ENCODE measurements around the gene IRS2. TPM values are rescaled to one million over a fixed set of nuclear protein-coding genes. Genes with fewer than 3 reads are reported as not detected.

IRS2 gene
- total and polyA plus RNA-seq, 2 experiments from 2014 or later, result 3.4 to 7.7 TPM

GRCh38 chr13:109743706-109744453 lies 42.5 kb downstream of the IRS2 start:
- Histone ChIP-seq H3F3A (ENCODE audit: insufficient read depth) (peaks cover 10% of the 10 kb centered on the region; the same call in 1 of the 2 replicates), H3K9me2 (ENCODE audit: insufficient read depth) (no peaks in the 10 kb centered on the region), H3K4me1 (ENCODE audit: insufficient read depth) (no peaks in the 10 kb centered on the region), H3K4me2 (ENCODE audit: unreplicated experiment) (no peak overlapping the region), H3K27ac (no peak overlapping the region), H3K9me3 (ENCODE audit: low read depth) (no peaks in the 10 kb centered on the region), H3K4me3 (no peak overlapping the region), H4K20me1 (ENCODE audit: insufficient read depth) (no peaks in the 10 kb centered on the region), H3K36me3 (ENCODE audit: low read depth) (no peaks in the 10 kb centered on the region), H3K27me3 (replicated peaks; ENCODE audit: insufficient read depth) (peaks cover 13% of the 10 kb centered on the region), H3K9ac (no peak overlapping the region), H2AFZ (no peak overlapping the region), H3K79me2 (ENCODE audit: insufficient read depth) (no peaks in the 10 kb centered on the region)
- no peak for TF ChIP-seq EZH2 (IDR thresholded peaks at IDR 0.05; ENCODE audit: insufficient read depth, poor library complexity, severe bottlenecking)
- TF ChIP-seq EZH2phosphoT487 (IDR thresholded peaks at IDR 0.05; ENCODE audit: insufficient read depth, low read depth), result no peak
- in situ Hi-C loops (cut with MboI), result no loop called here
- DNase-seq, result peak; percentile 63
- 13 to 14% methylated on average over 12 of the region's 12 CpGs for WGBS, 2 experiments (ENCODE audit: low coverage in 1 of 2, low lambda C conversion rate in 2 of 2, missing lambda C conversion rate in 2 of 2)

- Histone ChIP-seq H3K27ac (no peak overlapping the region), H3F3A (ENCODE audit: insufficient read depth) (no peaks in the 10 kb centered on the region), H3K36me3 (ENCODE audit: low read depth) (no peaks in the 10 kb centered on the region), H3K9ac (no peak overlapping the region), H3K4me2 (ENCODE audit: unreplicated experiment) (no peak overlapping the region), H3K79me2 (ENCODE audit: insufficient read depth) (no peaks in the 10 kb centered on the region), H3K27me3 (replicated peaks; ENCODE audit: insufficient read depth) (peaks cover 13% of the 10 kb centered on the region), H3K9me2 (ENCODE audit: insufficient read depth) (no peaks in the 10 kb centered on the region), H4K20me1 (ENCODE audit: insufficient read depth) (no peaks in the 10 kb centered on the region), H3K4me3 (no peak overlapping the region), H2AFZ (no peak overlapping the region), H3K9me3 (ENCODE audit: low read depth) (no peaks in the 10 kb centered on the region), H3K4me1 (ENCODE audit: insufficient read depth) (peaks cover 6% of the 10 kb centered on the region)
- no peak for DNase-seq
- 55% methylated on average over 7 of the region's 7 CpGs for WGBS, 2 experiments (ENCODE audit: low coverage in 1 of 2, low lambda C conversion rate in 2 of 2, missing lambda C conversion rate in 2 of 2)
- no peak for TF ChIP-seq EZH2phosphoT487 (IDR thresholded peaks at IDR 0.05; ENCODE audit: insufficient read depth, low read depth)
- no peak for TF ChIP-seq EZH2 (IDR thresholded peaks at IDR 0.05; ENCODE audit: insufficient read depth, poor library complexity, severe bottlenecking)
- in situ Hi-C loops (cut with MboI), result no loop called here
Observed at GRCh38 chr13:109741966-109742365, 44.4 kb downstream of the IRS2 start.

GRCh38 chr13:109740721-109741120 lies 45.7 kb downstream of the IRS2 start:
- H3K27ac ChIP-seq, result no peak overlapping the region
- no peak overlapping the region for H2AFZ ChIP-seq
- H3K4me2 ChIP-seq (ENCODE audit: unreplicated experiment), result no peak overlapping the region
- 76 to 81% methylated on average over 10 of the region's 10 CpGs for WGBS, 2 experiments (ENCODE audit: low coverage in 1 of 2, low lambda C conversion rate in 2 of 2, missing lambda C conversion rate in 2 of 2)
- peaks cover 13% of the 10 kb centered on the region for H3K27me3 ChIP-seq (replicated peaks; ENCODE audit: insufficient read depth)
- DNase-seq, result no peak
- H3K36me3 ChIP-seq (ENCODE audit: low read depth), result no peaks in the 10 kb centered on the region
- no peak overlapping the region for H3K4me3 ChIP-seq
- H4K20me1 ChIP-seq (ENCODE audit: insufficient read depth), result no peaks in the 10 kb centered on the region
- TF ChIP-seq EZH2phosphoT487 (IDR thresholded peaks at IDR 0.05; ENCODE audit: insufficient read depth, low read depth), result no peak
- TF ChIP-seq EZH2 (IDR thresholded peaks at IDR 0.05; ENCODE audit: insufficient read depth, poor library complexity, severe bottlenecking), result no peak
- H3K4me1 ChIP-seq (ENCODE audit: insufficient read depth), result peaks cover 6% of the 10 kb centered on the region
- no peaks in the 10 kb centered on the region for H3F3A ChIP-seq (ENCODE audit: insufficient read depth)
- H3K9ac ChIP-seq, result no peak overlapping the region
- in situ Hi-C loops (cut with MboI), result no loop called here
- no peaks in the 10 kb centered on the region for H3K79me2 ChIP-seq (ENCODE audit: insufficient read depth)
- H3K9me3 ChIP-seq (ENCODE audit: low read depth), result no peaks in the 10 kb centered on the region
- no peaks in the 10 kb centered on the region for H3K9me2 ChIP-seq (ENCODE audit: insufficient read depth)

GRCh38 chr13:109740121-109740520 lies 46.3 kb downstream of the IRS2 start:
- H3K9me3 ChIP-seq (ENCODE audit: low read depth), result no peaks in the 10 kb centered on the region
- H3K27ac ChIP-seq, result no peak overlapping the region
- no peaks in the 10 kb centered on the region for H4K20me1 ChIP-seq (ENCODE audit: insufficient read depth)
- H3K4me3 ChIP-seq, result no peak overlapping the region
- in situ Hi-C loops (cut with MboI), result no loop called here
- DNase-seq, result no peak
- 62 to 69% methylated on average over 9 of the region's 9 CpGs for WGBS, 2 experiments (ENCODE audit: low coverage in 1 of 2, low lambda C conversion rate in 2 of 2, missing lambda C conversion rate in 2 of 2)
- no peak overlapping the region for H3K4me2 ChIP-seq (ENCODE audit: unreplicated experiment)
- H3K36me3 ChIP-seq (ENCODE audit: low read depth), result no peaks in the 10 kb centered on the region
- H2AFZ ChIP-seq, result no peak overlapping the region
- H3F3A ChIP-seq (ENCODE audit: insufficient read depth), result no peaks in the 10 kb centered on the region
- TF ChIP-seq EZH2phosphoT487 (IDR thresholded peaks at IDR 0.05; ENCODE audit: insufficient read depth, low read depth) (no peak), EZH2 (IDR thresholded peaks at IDR 0.05; ENCODE audit: insufficient read depth, poor library complexity, severe bottlenecking) (no peak)
- H3K4me1 ChIP-seq (ENCODE audit: insufficient read depth), result peaks cover 6% of the 10 kb centered on the region
- peaks cover 13% of the 10 kb centered on the region for H3K27me3 ChIP-seq (replicated peaks; ENCODE audit: insufficient read depth)
- no peaks in the 10 kb centered on the region for H3K79me2 ChIP-seq (ENCODE audit: insufficient read depth)
- H3K9me2 ChIP-seq (ENCODE audit: insufficient read depth), result no peaks in the 10 kb centered on the region
- no peak overlapping the region for H3K9ac ChIP-seq
